H1 (cell line): ENCODE data around the gene PLPPR3. TPM values are rescaled to one million over a fixed set of nuclear protein-coding genes. Genes with fewer than 3 reads are reported as not detected.

Experiments used
- CTCF ChIA-PET: fragments of 300-600 bp; sonication (Branson Sonifier 250); formaldehyde crosslinking; loops from one replicate; lab custom pipeline; 2021; ENCODE audit not compliant: partially characterized antibody; lab: Charles Lee
- POLR2A ChIA-PET: fragments of 300-600 bp; sonication (Branson Sonifier 250); formaldehyde crosslinking; loops from one replicate; lab custom pipeline; 2021; ENCODE audit warnings: inconsistent platforms; ENCODE audit not compliant: partially characterized antibody; lab: Charles Lee
- DNase-seq, 2 experiments: peaks; one replicate each; pipeline versions ENCODE4 v3.0.0 to v3.0.0-alpha.2; 2010 to 2022; ENCODE audit warnings: low spot score in 2 of 2, low read depth in 1 of 2, mixed read lengths in 1 of 2
- FAIRE-seq: peaks from 2 replicates; lab custom pipeline; 2011; peaks lifted over from hg19 to GRCh38; lab: Jason Lieb, UNC
- H2AFZ ChIP-seq: 2 replicates; pipeline ENCODE4 v1.8.1; 2012; ENCODE audit warnings: low read length, inconsistent platforms
- H2AK5ac ChIP-seq: 2 replicates; pipeline ENCODE4 v1.6.1; 2013; ENCODE audit warnings: low read depth, low read length
- H2BK120ac ChIP-seq: replicated peaks from 2 replicates; pipeline ENCODE3; 2013; ENCODE audit warnings: low read depth, low read length, inconsistent platforms
- H2BK12ac ChIP-seq: 2 replicates; pipeline ENCODE4 v1.6.1; 2013; ENCODE audit warnings: low read depth, low read length
- H2BK15ac ChIP-seq: 2 replicates; pipeline ENCODE4 v1.6.1; 2013; ENCODE audit warnings: low read length
- H2BK20ac ChIP-seq: 2 replicates; pipeline ENCODE4 v1.6.1; 2013; ENCODE audit warnings: low read length
- H2BK5ac ChIP-seq: 2 replicates; pipeline ENCODE4 v1.6.1; 2013; ENCODE audit warnings: low read depth, low read length
- H3K14ac ChIP-seq: 2 replicates; pipeline ENCODE4 v1.6.1; 2013; ENCODE audit warnings: inconsistent platforms; ENCODE audit not compliant: insufficient read length
- H3K18ac ChIP-seq: 2 replicates; pipeline ENCODE4 v1.6.1; 2013; ENCODE audit warnings: low read length; ENCODE audit errors: extremely low read depth
- H3K23ac ChIP-seq: 2 replicates; pipeline ENCODE4 v1.6.1; 2013; ENCODE audit warnings: inconsistent platforms; ENCODE audit not compliant: insufficient read length
- H3K23me2 ChIP-seq: 2 replicates; pipeline ENCODE4 v1.6.1; 2013; ENCODE audit warnings: low read depth, low read length
- H3K27ac ChIP-seq: 2 replicates; pipeline ENCODE4 v1.6.1; 2011; ENCODE audit warnings: low read depth, low read length, inconsistent platforms
- H3K27me3 ChIP-seq, 4 experiments: replicated peaks in 1 of 4; 1 replicate in 1 of 4; 2 replicates in 3 of 4; pipeline versions ENCODE4 v1.6.1 to v1.8.1; 2011 to 2013; ENCODE audit warnings: low read length in 3 of 4, mild to moderate bottlenecking in 3 of 4, inconsistent platforms in 2 of 4, mixed read lengths in 2 of 4, moderate library complexity in 1 of 4; ENCODE audit not compliant: control insufficient read depth in 3 of 4, insufficient read depth in 3 of 4; ENCODE audit errors: extremely low read depth in 1 of 4
- H3K36me3 ChIP-seq, 4 experiments: 2 replicates each; pipeline versions ENCODE4 v1.6.1 to v1.8.1; 2011 to 2013; ENCODE audit warnings: mild to moderate bottlenecking in 4 of 4, low read length in 3 of 4, moderate library complexity in 2 of 4, control low read depth in 1 of 4, inconsistent platforms in 1 of 4; ENCODE audit not compliant: insufficient read depth in 4 of 4, control insufficient read depth in 2 of 4
- H3K4ac ChIP-seq: replicated peaks from 2 replicates; pipeline ENCODE3; 2013; ENCODE audit warnings: low read length, low read depth, mixed read lengths, inconsistent platforms; ENCODE audit not compliant: insufficient read length
- H3K4me1 ChIP-seq, 4 experiments: replicated peaks in 1 of 4; 1 replicate in 1 of 4; 2 replicates in 3 of 4; pipeline versions ENCODE4 v1.6.1 to v1.8.1; 2011 to 2013; ENCODE audit warnings: low read length in 3 of 4, inconsistent platforms in 2 of 4, mixed read lengths in 1 of 4; ENCODE audit not compliant: insufficient read depth in 4 of 4, control insufficient read depth in 3 of 4
- H3K4me2 ChIP-seq, 2 experiments: 2 replicates each; pipeline versions ENCODE4 v1.6.1 to v1.8.1; 2011 to 2013; ENCODE audit warnings: low read depth in 2 of 2, low read length in 2 of 2, control low read depth in 1 of 2, inconsistent platforms in 1 of 2, mild to moderate bottlenecking in 1 of 2; ENCODE audit not compliant: insufficient read depth in 1 of 2
- H3K4me3 ChIP-seq, 4 experiments: fragments of 200-600, 300-600 bp in 1 of 4; sonication (generic), shearing (Covaris generic), sonication (Bioruptor Twin) in 1 of 4; 2 replicates each; pipeline versions ENCODE4 v1.5.1 to v1.8.1; 2011 to 2016; ENCODE audit warnings: low read length in 4 of 4, low read depth in 3 of 4, control low read depth in 2 of 4, inconsistent platforms in 2 of 4, mild to moderate bottlenecking in 2 of 4, mixed read lengths in 1 of 4, moderate library complexity in 1 of 4; ENCODE audit not compliant: insufficient read depth in 2 of 4; ENCODE audit errors: extremely low read depth in 1 of 4
- H3K56ac ChIP-seq: replicated peaks from 2 replicates; pipeline ENCODE3; 2013; ENCODE audit warnings: low read depth, mild to moderate bottlenecking, mixed read lengths, low read length, inconsistent platforms; ENCODE audit not compliant: insufficient read length
- H3K79me1 ChIP-seq: 2 replicates; pipeline ENCODE4 v1.6.1; 2013; ENCODE audit warnings: low read depth, low read length, control low read depth
- H3K79me2 ChIP-seq, 2 experiments: 2 replicates each; pipeline versions ENCODE4 v1.6.1 to v1.8.1; 2012 to 2013; ENCODE audit warnings: low read length in 2 of 2, mild to moderate bottlenecking in 2 of 2, inconsistent platforms in 1 of 2; ENCODE audit not compliant: insufficient read depth in 2 of 2, control insufficient read depth in 1 of 2
- H3K9ac ChIP-seq, 4 experiments: replicated peaks in 1 of 4; 1 replicate in 1 of 4; 2 replicates in 3 of 4; pipeline versions ENCODE4 v1.6.1 to v1.8.1; 2011 to 2013; ENCODE audit warnings: low read depth in 3 of 4, low read length in 3 of 4, control low read depth in 2 of 4, mild to moderate bottlenecking in 2 of 4, moderate library complexity in 2 of 4, inconsistent platforms in 1 of 4; ENCODE audit errors: extremely low read depth in 1 of 4
- H3K9me3 ChIP-seq, 2 experiments: 2 replicates each; pipeline versions ENCODE4 v1.6.1 to v1.8.1; 2012 to 2013; ENCODE audit warnings: mild to moderate bottlenecking in 2 of 2, moderate library complexity in 2 of 2, control low read depth in 1 of 2, inconsistent platforms in 1 of 2, low read depth in 1 of 2, low read length in 1 of 2, mixed read lengths in 1 of 2; ENCODE audit not compliant: insufficient read depth in 2 of 2
- H4K20me1 ChIP-seq, 2 experiments: replicated peaks in 1 of 2; 2 replicates each; pipeline versions ENCODE3 to v1.8.1; 2011 to 2013; ENCODE audit warnings: inconsistent platforms in 2 of 2, low read length in 2 of 2, mild to moderate bottlenecking in 1 of 2; ENCODE audit not compliant: insufficient read depth in 2 of 2, control insufficient read depth in 1 of 2
- H4K5ac ChIP-seq: 2 replicates; pipeline ENCODE4 v1.6.1; 2013; ENCODE audit warnings: low read length, low read depth, mixed read lengths, inconsistent platforms; ENCODE audit not compliant: insufficient read length
- H4K8ac ChIP-seq: 2 replicates; pipeline ENCODE4 v1.8.0; 2013; ENCODE audit warnings: mild to moderate bottlenecking, moderate library complexity, low read length, inconsistent platforms; ENCODE audit not compliant: insufficient read depth; ENCODE audit errors: extremely low read depth
- H4K91ac ChIP-seq: replicated peaks from 2 replicates; pipeline ENCODE3; 2013; ENCODE audit warnings: low read length, mixed read lengths, inconsistent platforms; ENCODE audit not compliant: insufficient read length
- BCL11A ChIP-seq, 2 experiments: IDR thresholded peaks; one replicate each; pipeline ENCODE4 v1.6.1; 2011; ENCODE audit warnings: low read depth in 2 of 2, low read length in 2 of 2, mild to moderate bottlenecking in 2 of 2
- BRCA1 ChIP-seq: IDR thresholded peaks from 2 replicates; pipeline ENCODE4 v1.6.1; 2012; ENCODE audit warnings: low read depth, low read length, improper control_type of control experiment
- CBX5 ChIP-seq: fragments of 300-800, 300-1000 bp; sonication (generic); IDR thresholded peaks from 2 replicates; pipeline ENCODE4 v1.7.1; 2016; ENCODE audit warnings: antibody characterized with exemption, low read length, low read depth
- CTBP2 ChIP-seq: IDR thresholded peaks from 2 replicates; pipeline ENCODE4 v1.7.0; 2011; ENCODE audit warnings: borderline replicate concordance, mild to moderate bottlenecking, moderate library complexity, mixed read lengths, low read length; ENCODE audit not compliant: insufficient read depth, insufficient read length
- GTF2F1 ChIP-seq: IDR thresholded peaks from 2 replicates; pipeline ENCODE4 v1.6.1; 2012; ENCODE audit warnings: low read depth, low read length, improper control_type of control experiment, borderline replicate concordance
- JUN ChIP-seq: IDR thresholded peaks from 2 replicates; pipeline ENCODE4 v1.6.1; 2011; ENCODE audit warnings: low read depth, mild to moderate bottlenecking, improper control_type of control experiment, low read length
- NRF1 ChIP-seq: IDR thresholded peaks from 2 replicates; pipeline ENCODE4 v1.6.1; 2011; ENCODE audit warnings: mild to moderate bottlenecking, low read depth, low read length, improper control_type of control experiment
- SIRT6 ChIP-seq: IDR thresholded peaks from one replicate; pipeline ENCODE4 v1.7.1; 2012; ENCODE audit warnings: low read length, inconsistent platforms
- YY1 ChIP-seq: IDR thresholded peaks from 2 replicates; pipeline ENCODE4 v1.6.1; 2011; ENCODE audit warnings: low read depth, mild to moderate bottlenecking, low read length
- WGBS, 2 experiments: shearing (Covaris generic) in 1 of 2; methylation state at CpG; one replicate each; pipeline versions ENCODE4 v1.1.6 to v1.1.7; 2013 to 2015; ENCODE audit warnings: low lambda C conversion rate in 2 of 2, mixed read lengths in 2 of 2, inconsistent platforms in 1 of 2, low coverage in 1 of 2, missing lambda C conversion rate in 1 of 2; ENCODE audit not compliant: insufficient replicate concordance in 2 of 2, insufficient coverage in 1 of 2, insufficient read length in 1 of 2; ENCODE audit errors: extremely low coverage in 1 of 2, missing lambda C conversion rate in 1 of 2; 5-methylcytosine and 5-hydroxymethylcytosine counted together
- polyA plus RNA-seq, 7 experiments: library from polyadenylated mRNA; depleted of rRNA in 3 of 7; stranded (reverse) in 5 of 7; unstranded in 2 of 7; fragments of >200 nt in 5 of 7; fragments of 200-250 nt in 2 of 7; gene quantifications; 1 replicate in 5 of 7; 2 replicates in 1 of 7; 4 replicates in 1 of 7; pipeline versions ENCODE4 v1.2.1 to v1.2.3, GENCODE V29; 2011 to 2013; ENCODE audit warnings: missing spikeins in 2 of 7, mixed read lengths in 2 of 7
- total RNA-seq: library from RNA; stranded (reverse); fragmentation: NEBNext Ultra II Directional; extraction: Animal tissue kit (Norgen Biotek cat#: 25700); gene quantifications from 2 replicates; pipeline ENCODE4 v1.2.1, GENCODE V29; 2021
- TF ChIP-seq, protein P1 (sequence below): IDR thresholded peaks from 2 replicates; pipeline ENCODE4 v1.6.1; 2011; ENCODE audit warnings: low read length, improper control_type of control experiment
- TF ChIP-seq, protein P2 (sequence below), 3 experiments: IDR thresholded peaks; 1 replicate in 2 of 3; 2 replicates in 1 of 3; pipeline versions ENCODE4 v1.5.1 to v1.6.1; 2011; ENCODE audit warnings: low read length in 3 of 3, mild to moderate bottlenecking in 3 of 3, inconsistent platforms in 2 of 3, low read depth in 1 of 3, moderate library complexity in 1 of 3; ENCODE audit not compliant: insufficient read depth in 1 of 3; ENCODE audit errors: control extremely low read depth in 1 of 3

The PLPPR3 gene
- total and polyA plus RNA-seq, 2 of the 8 experiments (the other 6 are each of a cell fraction or from before 2014, with no cell fraction given) = 71.7 to 76.4 TPM

DNA sequence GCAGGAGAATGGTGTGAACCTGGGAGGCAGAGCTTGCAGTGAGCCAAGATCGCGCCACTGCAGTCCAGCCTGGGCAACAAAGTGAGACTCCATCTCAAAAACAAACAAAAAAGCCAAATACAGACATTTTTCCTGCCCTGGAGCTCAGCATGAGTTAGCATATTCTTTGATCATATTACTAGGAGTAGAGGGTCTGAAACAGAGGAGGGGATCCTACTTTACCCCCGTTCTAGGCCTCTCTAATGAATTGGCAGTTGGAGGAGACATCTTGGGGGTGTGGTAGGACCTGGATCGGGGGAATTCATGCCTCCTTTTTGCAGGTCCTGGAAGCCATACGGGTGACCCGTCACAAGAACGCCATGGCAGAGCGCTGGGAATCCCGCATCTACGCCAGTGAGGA lies 58.6 kb downstream of the PLPPR3 start:
- no peaks in the 10 kb centered on the region for H3K4me1 ChIP-seq
- CTCF ChIA-PET = interaction anchor here (1.3 to 1.7 kb wide), 2 partner anchors 68 to 93 kb away, joined by 3 to 5 read pairs; no protein-coding TSS in a partner anchor
- H3K18ac ChIP-seq = no peak overlapping the region
- no peak overlapping the region for H3K4me2 ChIP-seq
- H2AK5ac ChIP-seq = no peak overlapping the region
- H4K5ac ChIP-seq = no peak overlapping the region
- no peak overlapping the region for H3K9ac ChIP-seq
- WGBS, 2 experiments = 92% methylated on average over 10 of the region's 10 CpGs; no CpG with 5 or more reads in 1 of the 2 experiments
- FAIRE-seq (no peak), DNase-seq (no peak)
- H3K79me2 ChIP-seq = no peaks in the 10 kb centered on the region
- no peak overlapping the region for H4K91ac ChIP-seq
- H2BK5ac ChIP-seq = no peak overlapping the region
- no peak overlapping the region for H2BK120ac ChIP-seq
- H2BK15ac ChIP-seq = no peak overlapping the region
- H3K23me2 ChIP-seq = no peaks in the 10 kb centered on the region
- H3K56ac ChIP-seq = no peak overlapping the region
- H2BK20ac ChIP-seq = no peak overlapping the region
- no peak overlapping the region for H2BK12ac ChIP-seq
- H3K4me3 ChIP-seq = no peak overlapping the region
- POLR2A ChIA-PET = interaction anchor here (1.3 to 2.3 kb wide), 3 partner anchors 35 to 100 kb away, joined by 3 to 9 read pairs (median 4); no protein-coding TSS in a partner anchor
- no peak overlapping the region for H3K14ac ChIP-seq
- no peak overlapping the region for H3K27ac ChIP-seq
- peaks cover 0 to 6% of the 10 kb centered on the region in 2 experiments; a peak in 1 of 4 replicates for H3K9me3 ChIP-seq
- no peak overlapping the region for H3K23ac ChIP-seq
- no peaks in the 10 kb centered on the region for H4K20me1 ChIP-seq
- H3K79me1 ChIP-seq = no peaks in the 10 kb centered on the region; the same call in 1 of the 2 replicates
- H2AFZ ChIP-seq = no peak overlapping the region
- no peaks in the 10 kb centered on the region for H3K36me3 ChIP-seq
- no peak overlapping the region for H3K4ac ChIP-seq
- H3K27me3 ChIP-seq = no peaks in the 10 kb centered on the region
- H4K8ac ChIP-seq = no peak overlapping the region
- TF ChIP-seq BRCA1 = no peak
- no peak for TF ChIP-seq GTF2F1
- TF ChIP-seq JUN = no peak
- no peak for TF ChIP-seq CTBP2
- TF ChIP-seq, protein P1, sequence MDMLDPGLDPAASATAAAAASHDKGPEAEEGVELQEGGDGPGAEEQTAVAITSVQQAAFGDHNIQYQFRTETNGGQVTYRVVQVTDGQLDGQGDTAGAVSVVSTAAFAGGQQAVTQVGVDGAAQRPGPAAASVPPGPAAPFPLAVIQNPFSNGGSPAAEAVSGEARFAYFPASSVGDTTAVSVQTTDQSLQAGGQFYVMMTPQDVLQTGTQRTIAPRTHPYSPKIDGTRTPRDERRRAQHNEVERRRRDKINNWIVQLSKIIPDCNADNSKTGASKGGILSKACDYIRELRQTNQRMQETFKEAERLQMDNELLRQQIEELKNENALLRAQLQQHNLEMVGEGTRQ = no peak
- TF ChIP-seq YY1 = no peak
- no peak for TF ChIP-seq NRF1
- TF ChIP-seq CBX5 = no peak
- TF ChIP-seq, protein P2, sequence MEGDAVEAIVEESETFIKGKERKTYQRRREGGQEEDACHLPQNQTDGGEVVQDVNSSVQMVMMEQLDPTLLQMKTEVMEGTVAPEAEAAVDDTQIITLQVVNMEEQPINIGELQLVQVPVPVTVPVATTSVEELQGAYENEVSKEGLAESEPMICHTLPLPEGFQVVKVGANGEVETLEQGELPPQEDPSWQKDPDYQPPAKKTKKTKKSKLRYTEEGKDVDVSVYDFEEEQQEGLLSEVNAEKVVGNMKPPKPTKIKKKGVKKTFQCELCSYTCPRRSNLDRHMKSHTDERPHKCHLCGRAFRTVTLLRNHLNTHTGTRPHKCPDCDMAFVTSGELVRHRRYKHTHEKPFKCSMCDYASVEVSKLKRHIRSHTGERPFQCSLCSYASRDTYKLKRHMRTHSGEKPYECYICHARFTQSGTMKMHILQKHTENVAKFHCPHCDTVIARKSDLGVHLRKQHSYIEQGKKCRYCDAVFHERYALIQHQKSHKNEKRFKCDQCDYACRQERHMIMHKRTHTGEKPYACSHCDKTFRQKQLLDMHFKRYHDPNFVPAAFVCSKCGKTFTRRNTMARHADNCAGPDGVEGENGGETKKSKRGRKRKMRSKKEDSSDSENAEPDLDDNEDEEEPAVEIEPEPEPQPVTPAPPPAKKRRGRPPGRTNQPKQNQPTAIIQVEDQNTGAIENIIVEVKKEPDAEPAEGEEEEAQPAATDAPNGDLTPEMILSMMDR (IDR thresholded peaks at IDR 0.05; ENCODE audit: control extremely low read depth in 1 of 3, insufficient read depth in 1 of 3, low read depth in 1 of 3, low read length in 3 of 3) = no peak
- TF ChIP-seq BCL11A (IDR thresholded peaks at IDR 0.05; ENCODE audit: low read depth in 2 of 2, low read length in 2 of 2) = no peak
- no peak for TF ChIP-seq SIRT6
